NCI-H510A treated with DMSO at 0.1 percent for 48 hours (cell line): ENCODE measurements around the gene RASGRP4.

Source experiments
- DNase-seq: peaks from one replicate; lab custom pipeline; 2025; lab: John Stamatoyannopoulos, UW

RASGRP4 gene

DNA sequence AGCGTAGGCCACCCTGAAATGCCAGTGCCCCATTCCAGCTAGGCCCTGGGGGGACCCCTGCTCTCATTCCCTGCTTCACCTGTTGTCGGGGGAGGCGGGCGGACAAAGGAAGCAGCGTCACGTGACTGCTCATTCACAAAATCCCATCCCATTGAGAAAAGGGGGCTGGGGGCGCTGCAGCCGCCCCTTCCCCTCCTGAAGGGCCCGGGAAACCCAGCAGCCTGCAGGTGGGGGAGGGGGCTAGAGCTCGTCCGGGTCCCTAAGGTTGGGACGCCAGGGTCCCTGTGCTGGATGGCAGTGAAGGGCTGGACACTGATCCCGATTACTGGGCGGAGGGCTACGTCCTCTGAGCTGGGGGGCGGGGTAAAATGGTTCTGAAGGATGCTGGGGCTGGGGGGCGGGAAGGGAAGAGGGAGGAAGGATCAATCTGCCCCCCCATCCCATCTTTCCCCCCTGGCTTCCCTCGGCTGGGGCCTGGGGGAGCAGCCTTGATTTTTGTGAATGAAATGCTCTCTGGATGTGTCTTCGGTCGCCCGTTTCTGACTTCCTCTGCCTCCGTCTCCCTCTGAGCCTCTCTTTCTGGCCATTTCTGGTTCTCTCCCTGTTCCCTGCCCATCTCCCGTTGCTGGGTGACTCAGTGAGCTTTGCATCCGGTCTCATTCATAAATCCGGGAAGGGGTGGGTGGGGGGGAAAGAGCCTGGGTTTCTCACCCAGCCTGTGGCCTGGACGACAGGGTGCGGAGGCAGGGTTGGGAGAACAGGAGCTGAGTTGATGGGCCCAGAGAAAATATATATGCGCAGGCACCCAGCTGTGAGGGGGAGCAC is 36.7 kb downstream of the RASGRP4 start:
- DNase-seq = peak; percentile 9

DNA sequence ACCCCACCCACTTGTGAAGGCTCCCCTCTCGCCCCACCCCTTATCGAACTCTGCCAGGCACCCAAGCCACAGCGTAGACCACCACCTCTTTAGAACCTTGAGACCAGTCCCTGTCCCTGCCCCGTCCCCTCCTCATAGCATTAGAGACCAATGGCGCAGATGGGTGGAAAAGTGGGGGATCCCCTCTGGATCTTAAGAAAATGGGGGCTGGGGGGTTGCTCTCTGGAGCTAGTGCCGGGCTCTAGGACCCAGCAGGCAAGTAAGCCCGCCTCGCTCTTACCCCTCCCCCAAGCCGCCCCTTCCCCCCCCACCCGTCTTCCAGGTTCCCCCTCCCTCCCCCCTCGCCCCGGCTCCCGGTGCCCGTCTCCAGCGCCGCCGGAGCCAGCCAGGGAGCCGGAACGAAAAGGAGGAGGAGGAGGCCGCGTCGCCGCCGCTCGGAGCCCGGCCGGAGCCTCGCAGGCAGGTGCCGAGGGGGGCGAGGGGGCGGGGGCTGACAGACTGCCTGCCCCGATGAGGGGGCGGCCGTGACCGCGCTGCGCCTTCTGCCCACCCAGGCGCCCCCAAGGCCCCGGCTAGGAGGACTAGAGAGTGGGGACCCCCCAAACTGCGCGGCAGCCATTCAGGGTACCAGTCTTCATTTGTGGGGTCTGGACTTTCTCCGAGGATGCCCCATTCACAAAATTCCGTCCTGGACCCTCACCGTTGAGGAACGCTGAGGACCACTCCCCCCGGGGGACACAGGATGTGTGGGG is 37.5 kb downstream of the RASGRP4 start, which contains the start of gene SPRED3:
SPRED3 (plus strand) TSS at position 349 of the 752 bp plus-strand sequence. CDS start 1,606 bp downstream, outside the sequence.
- peak; percentile 45 for DNase-seq

DNA sequence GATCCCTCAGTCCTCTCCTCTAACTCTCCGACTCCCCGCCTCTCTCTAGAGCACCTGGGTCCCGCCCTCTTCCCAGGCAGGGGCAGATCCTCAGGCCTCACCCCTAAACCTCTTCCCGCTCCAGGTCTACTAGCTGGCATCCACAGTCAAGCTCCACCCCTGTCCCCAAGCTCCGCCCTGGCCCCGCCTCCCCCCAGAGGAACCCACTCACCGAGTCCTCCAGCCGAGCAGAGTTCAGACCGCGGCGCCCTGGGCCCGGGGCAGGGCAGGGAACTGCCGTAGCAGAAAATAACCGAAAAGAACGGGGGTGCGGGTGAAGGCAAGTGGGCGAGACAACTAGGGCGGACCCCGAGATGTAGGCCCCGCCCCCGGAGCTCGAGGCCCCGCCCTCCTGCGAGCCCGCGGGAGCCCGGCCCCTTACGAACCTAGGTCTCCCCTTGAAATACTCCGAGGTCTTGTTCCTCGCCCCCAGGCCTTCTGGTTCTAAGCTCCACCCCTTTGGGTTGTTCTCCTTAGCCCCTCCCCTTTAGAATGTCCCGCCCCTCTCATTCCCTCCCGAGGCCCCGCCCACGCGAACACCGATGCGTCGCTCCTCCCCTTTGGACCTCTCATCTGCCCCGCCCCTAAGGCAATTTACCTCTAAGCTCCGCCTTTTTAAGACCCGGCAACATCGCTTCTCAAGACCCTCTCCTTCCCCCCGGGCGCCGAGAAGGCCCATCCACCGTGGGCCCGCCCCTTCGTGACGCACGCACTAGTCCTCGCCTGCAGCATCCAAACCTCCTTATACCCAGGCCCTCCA is 38.3 kb downstream of the RASGRP4 start, which contains the start of gene GGN:
GGN (minus strand) TSS at position 485 of the 799 bp plus-strand sequence. CDS start 773 bp downstream, outside the sequence.
- peak; percentile 43 for DNase-seq

DNA sequence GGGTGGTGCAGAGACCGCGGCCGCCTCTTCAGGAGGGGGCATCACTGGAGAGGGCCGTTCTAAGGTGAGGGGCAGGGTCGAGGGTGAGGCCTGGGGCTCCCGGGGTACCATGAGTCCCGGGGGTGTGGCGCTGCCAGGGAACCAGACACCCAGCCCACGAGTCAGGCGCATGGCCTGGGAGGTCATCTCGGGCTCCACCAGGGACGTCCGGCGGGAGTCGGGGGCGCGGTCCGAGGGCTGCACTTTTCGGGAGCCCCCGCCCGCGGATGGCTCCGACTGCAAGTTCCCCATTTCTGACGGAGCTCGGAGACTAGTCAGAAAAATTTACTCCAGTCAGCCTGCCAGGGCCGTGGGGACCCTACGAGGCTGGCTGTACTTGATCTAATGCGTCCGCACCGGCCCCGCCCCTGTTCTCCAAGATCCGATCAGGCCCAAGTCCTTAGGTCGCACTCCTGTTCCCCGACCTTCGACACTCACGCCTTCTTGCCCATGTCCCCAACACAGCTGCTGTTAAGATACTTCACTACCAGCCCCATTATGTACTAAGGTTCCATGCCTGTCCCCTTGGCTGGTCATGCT is 39.0 kb downstream of the RASGRP4 start:
- no peak for DNase-seq

DNA sequence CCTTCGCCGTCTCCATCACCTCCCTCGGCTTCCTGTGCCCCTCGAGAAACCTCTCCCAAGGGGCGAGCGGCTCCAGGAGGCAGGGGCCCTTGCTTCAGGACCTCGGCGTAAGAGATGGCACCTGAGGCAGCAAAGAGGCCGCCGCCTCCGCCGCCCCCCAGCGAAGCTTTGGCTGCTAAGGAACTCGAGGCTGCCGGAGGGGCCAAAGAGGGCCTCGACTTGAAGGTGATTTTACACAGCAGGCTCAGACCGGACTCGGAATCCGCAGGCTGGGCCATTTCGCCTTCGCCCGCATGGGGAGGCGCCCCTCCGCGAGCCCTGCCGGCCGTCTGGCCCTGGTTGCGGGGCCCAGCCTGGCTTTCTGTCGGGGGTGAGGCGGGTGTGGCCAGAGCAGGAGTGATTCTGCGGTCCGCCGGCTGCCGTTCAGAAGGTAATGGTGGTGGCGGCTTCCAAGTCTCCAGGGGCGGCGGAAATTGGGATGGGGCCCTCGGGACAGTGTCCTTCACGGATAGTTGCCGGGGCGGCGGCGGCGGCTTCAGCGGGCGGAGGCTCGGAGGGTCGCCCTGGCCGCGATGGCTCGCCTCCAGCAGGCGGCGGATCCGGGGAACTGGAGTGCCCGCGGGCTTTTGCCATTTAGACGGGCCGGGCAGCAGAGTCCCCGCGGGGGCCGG is 39.6 kb downstream of the RASGRP4 start:
- DNase-seq = no peak

DNA sequence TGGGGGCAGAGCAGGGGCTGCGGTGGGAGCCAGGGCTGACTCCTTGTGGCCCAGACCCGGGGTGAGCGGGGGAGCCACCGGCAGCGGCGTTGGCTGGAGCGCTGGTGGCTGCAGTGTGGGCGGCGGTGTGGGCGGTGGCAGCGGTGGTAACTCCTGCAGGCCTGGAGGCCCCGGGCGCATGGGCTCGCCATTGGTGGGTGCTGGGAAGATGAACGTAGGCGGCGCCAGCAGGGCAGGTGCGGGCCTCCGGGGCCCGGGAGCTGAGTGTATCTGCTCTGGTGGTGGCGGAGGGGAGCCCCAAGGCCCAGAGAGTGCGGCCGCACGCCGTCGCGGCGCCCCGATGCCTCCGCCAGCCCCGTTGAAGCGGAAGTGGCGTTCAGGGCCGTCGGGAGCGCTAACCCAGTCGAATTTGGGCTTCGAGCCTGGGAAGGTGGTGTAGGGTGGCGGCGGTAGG is 40.2 kb downstream of the RASGRP4 start:
- no peak for DNase-seq

DNA sequence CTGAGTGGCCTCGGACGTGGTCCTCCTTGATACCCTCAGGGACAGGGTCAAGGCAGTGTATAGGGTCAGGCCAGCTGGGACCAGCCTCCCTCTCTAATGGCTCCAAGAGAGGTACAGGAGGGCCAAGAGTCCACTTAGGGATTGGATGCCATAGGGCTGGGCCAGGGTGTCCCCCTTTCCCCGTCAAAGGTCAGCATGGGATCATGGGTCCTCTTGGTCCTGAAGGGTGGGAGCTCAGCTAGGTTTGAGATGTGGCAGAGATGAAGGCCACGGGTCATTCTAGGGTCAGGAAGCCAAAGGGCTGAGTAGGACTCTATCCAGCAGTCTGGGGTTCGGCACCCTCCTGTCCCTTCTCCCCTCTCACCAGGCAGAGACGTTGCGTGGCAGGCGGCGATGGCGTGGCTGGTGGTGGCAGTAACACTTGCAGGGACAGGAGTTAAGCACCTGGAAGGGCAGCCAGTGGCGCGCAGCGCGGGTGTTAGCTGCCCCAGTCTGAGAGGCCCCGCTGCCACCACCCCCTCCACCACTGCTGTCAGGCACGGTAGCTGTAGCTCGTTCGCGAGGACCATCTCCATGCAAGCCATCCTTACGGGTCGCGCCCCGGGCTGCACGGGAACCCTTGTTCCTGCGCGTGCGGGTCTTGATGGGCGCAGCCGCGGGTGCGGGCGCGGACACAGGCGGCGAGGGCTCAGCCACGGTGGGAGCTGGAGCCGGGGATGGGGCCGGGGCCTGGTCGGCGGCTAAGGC is 40.8 kb downstream of the RASGRP4 start:
- no peak for DNase-seq

DNA sequence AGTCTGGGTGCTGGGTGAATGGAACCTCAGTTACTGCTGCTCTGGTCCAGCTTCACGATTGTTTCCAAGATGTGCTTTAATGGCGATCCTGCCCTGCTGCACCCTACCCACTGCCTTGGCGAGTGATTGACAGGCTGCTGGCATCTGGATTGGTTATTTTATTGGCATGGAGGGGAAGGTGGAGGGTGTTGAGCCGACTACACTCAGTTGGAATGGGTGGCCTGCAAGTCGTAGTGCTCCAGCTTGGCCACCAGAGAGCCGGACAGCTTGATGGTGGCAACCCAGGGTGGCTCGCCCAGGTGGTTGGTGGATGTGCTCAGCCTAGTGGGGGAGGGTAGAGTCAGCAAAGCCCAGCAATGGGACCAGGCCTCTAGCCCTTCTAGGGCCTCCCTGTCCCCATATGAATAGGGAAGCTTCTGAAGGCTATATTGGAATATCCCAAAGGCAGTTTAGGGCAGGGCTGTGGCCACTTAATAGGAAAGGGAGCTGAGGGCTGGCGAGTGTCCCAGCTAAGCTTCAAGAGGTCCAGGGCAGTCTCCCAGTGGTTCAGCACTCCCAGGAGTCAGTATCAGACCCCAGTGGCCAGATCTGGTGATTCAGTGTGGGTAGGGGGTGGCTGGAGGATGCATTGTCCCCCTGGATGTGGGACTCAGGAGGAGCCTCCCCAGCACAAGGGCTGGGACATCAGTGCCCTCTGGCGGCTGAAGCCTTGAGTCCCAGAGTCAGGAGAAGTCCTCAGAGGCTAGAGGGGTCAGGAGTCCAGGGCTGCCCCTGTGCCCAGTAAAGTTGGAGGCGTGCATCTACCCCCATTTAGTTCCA is 41.6 kb downstream of the RASGRP4 start:
- DNase-seq = no peak

DNA sequence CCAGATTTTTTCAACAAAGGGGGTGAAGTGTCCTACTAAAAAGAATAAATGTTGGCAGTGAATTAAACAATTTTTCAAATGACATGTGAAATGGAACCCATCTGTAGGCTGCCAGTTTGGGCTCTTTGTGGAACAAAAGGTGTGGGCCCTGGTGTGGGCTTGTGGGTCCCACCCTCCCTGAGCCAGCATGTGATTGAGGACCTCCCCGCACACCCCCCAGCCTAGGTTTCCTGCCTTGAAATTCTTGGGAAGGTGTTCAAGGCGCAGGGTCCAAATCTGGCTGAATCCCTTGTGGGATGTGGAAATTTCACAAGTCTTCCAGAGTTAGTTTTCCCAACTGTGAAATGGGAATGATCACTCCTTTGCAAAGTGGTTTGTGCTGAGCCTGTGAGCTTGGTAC is 42.3 kb downstream of the RASGRP4 start:
- DNase-seq = no peak

DNA sequence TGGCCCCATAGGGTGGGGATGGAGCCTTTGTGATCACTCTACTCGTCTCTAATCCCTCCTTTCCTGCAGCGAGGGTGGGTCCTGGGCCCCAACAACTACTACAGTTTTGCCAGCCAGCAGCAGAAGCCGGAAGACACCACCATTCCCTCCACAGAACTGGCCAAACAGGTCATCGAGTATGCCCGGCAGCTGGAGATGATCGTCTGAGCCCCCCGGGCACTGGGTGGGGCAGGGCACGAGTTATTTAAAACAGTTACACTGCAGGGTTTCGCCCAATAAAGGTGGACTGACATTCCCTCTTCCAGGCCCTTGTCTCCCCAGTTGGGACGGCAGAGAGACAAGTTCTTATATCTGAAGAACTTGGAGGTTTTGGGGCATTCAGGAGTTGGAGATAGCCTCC is 42.8 kb downstream of the RASGRP4 start:
- DNase-seq = no peak

DNA sequence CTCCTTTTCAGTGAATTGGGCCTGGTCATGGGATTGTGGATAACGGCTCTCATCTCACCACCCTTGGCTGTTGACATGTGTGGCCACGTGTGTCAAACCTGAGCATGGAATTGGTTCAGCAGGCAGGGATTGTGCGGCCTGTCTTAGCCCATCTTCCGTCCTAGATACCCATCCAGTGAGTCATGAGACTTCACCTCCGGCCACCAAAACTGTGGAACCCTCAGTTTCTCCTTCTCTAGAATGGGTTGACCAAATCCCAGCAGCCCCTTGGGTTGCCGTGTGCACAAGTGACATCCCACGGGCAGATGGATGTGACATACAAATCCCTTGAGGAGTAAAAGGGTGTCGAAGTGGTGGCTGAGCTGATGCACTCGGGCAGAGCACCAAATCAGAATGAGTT is 44.9 kb downstream of the RASGRP4 start:
- DNase-seq = no peak

DNA sequence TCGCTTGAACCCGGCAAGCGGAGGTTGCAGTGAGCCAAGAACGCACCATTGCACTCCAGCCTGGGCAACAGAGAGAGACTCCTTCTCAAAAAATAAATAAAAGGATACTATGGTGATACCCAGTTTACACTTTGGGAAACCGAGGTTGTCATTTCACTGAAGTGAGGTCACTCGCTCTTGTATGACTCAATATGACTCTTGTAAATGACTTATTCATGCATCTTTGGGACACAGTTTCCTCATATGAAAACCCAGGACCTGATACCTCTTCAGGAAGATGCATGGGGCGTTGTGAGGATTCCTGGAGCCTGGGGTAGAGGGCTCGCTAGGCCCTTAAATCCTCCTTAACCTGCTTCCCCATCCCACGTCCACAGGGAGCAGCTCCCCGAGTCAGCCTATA is 47.2 kb downstream of the RASGRP4 start:
- no peak for DNase-seq

DNA sequence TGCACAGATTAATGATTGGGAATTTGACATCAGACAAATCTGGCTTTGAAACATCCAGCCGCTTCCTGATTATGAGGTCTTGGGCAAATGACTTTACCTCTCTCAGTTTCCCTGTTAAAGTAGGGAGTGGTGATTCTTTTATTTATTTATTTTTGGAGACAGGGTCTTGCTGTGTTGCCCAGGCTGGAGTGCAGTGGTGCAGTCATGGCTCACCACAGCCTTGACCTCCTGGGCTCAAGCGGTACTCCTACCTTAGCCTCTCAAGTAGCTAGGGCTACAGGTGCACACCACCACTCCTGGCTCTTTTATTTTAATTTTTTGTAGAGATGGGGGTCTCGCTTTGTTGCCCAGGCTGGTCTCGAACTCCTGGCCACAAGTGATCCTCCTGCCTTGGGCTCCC is 49.0 kb downstream of the RASGRP4 start:
- no peak for DNase-seq

DNA sequence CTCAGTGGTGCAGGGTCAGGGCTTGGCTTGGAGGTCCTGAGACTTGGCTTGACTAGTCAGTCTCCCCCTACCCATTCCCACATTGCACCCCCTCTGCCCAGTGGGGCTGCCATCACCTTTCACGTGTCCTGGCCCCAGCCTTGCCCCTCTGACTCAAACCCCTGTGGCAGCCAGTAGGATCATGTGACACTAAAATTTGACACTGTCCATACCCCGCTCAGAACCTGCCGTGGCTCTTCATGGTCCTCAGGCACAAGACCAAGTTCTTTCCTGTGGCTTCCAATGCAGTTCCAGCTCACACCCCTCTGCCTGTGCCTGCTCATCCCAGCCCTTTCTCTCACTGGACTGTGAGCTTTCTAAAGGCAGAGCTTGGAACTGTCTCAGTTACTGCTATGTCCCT is 49.4 kb downstream of the RASGRP4 start:
- no peak for DNase-seq

DNA sequence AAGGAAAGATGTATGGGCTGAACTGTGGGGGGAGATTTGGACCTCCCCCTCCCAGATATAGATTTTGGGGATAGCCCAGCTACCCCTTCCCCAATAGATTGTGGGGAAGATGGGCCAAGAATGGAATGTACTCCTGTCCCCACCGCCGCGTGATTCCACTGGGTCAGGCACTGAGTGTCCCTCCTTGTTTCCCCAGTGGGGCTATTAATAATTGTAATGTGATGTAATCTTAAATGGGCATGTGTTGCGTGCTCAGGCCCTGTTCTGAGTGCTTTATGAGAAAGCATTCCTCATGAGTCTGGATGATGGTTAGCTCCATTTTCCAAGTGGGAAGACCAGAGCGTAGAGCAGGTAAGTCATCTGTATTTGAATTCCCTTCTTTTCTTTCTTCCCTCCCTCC is 50.3 kb downstream of the RASGRP4 start:
- DNase-seq = no peak

DNA sequence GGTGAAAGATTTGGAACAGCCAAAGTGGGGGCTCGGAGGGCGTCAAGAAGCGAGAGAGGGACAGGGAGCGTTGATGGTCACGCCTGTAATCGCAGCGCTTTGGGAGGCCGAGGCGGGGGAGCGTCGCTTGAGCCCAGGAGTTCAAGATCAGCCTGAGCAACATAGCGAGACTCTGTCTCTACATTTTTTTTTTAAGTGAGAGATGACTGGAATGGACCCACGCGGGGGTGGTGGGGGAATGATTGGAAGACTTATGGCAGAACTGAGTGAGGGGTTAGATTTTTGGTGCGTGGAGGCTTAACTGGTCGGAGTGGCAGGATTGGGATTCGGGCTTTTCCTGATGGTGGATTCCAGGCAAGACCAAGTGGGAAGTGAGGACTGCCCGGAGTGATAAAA is 50.9 kb downstream of the RASGRP4 start:
- peak; percentile 47 for DNase-seq

DNA sequence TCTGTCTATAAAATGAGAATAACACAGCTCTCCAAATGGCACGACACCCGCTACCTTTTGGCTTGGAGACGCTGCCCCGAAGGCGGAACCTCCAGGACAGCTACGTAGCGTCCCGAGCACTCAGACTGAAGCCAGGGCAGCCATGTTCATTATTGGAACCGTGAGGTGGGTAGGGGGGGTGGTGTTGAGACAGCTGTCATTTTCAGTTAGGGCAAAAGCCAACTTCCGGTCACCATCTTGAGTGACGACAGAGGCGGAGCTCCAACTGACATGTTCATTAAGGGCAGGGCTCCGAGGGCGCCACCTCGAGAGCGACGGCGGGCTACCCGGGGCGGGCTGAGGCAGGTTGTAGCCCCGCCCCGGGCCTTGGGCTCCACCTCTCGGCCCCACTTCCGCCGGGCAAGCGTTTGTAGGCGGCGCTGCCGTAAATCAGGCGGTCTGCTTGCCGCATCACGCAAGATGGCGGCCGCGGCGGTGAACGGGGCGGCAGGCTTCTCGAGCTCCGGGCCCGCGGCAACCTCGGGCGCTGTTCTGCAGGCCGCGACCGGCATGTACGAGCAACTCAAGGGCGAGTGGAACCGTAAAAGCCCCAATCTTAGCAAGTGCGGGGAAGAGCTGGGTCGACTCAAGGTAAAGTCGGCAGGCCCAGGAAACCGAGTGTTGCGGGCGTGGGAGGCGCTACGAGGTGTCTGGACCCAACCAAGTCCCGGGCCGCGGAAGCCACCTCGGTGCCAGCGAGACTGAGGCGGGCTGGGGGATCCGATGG is 51.5 kb downstream of the RASGRP4 start, which contains the start of gene PSMD8:
PSMD8 (plus strand) TSS at position 240 of the 766 bp plus-strand sequence; CDS start at position 271, 31 bp downstream.
- peak; percentile 96 for DNase-seq

DNA sequence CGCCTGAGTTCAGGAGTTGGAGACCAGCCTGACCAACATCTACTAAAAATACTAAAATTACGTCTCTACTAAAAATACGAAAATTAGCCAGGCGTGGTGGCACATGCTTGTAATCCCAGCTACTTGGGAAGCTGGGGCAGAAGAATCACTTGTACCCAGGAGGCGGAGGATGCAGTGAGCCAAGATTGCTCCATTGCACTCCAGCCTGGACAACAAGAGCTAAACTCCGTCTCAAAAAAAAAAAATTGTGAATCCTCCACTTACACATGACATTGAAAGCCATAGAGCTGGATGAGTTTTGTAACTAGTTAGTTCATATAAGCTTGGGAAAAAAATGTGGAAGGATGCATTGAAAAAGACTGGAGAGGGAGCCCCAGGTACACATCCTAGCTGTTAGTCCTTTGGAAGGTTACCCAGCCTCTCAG is 52.1 kb downstream of the RASGRP4 start:
- no peak for DNase-seq

DNA sequence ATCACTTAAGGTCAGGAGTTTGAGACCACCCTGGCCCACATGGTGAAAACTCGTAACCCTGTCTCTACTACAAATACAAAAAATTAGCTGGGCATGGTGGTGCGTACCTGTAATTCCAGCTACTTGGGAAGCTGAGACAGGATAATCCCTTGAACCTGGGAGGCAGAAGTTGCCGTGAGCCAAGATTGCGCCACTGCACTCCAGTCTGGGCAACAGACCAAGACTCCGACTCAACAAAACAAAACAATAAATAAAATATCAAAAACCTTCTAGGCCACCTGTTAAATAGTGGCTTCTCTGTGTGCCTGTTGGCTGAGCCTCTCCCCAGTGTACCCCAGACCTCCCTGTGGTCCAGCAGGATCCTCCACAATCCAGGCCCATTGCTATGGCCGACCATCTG is 54.9 kb downstream of the RASGRP4 start:
- no peak for DNase-seq
